Prostate gland (tissue), 2 donors: ENCODE measurements around the gene POLD3.

Source experiments
- CTCF ChIP-seq, 4 experiments: fragments of 200-600 bp in 2 of 4; fragments of 450-650 bp in 2 of 4; sonication (generic) in 2 of 4; IDR thresholded peaks; 1 replicate in 3 of 4; 2 replicates in 1 of 4; pipeline ENCODE4 v1.5.1; 2016 to 2019; ENCODE audit warnings: antibody characterized with exemption in 4 of 4, mild to moderate bottlenecking in 2 of 4, moderate library complexity in 2 of 4
- POLR2A ChIP-seq: fragments of 450-650 bp; IDR thresholded peaks from one replicate; pipeline ENCODE4 v1.6.1; 2016; ENCODE audit warnings: antibody characterized with exemption, mild to moderate bottlenecking
- POLR2AphosphoS5 ChIP-seq: sonication (generic); formaldehyde crosslinking; IDR thresholded peaks from one replicate; pipeline ENCODE4 v1.6.1; 2017; ENCODE audit warnings: antibody characterized with exemption

DNA sequence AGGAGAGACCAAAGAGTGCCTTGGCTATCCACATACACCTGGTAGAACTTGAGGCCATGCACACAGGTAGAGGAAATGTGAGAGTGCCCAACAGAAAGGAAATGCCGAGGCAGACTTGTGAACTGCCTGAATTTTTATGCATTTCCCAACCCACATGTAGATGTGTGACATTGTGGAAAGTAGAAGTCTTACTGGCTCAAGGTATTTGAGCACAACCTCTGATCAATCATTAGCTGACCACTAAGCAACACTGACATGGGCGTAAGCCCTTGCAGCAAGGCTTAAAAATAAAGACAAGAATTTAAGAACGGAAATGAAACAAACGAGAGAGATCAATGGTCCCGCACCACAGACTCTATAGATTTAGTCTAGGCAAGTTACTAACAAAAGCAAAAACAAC is 62.6 kb downstream of the POLD3 start:
- TF ChIP-seq POLR2A: no peak
- TF ChIP-seq CTCF (IDR thresholded peaks at IDR 0.05): no peak
- no peak for TF ChIP-seq POLR2AphosphoS5
